GM19035 (cell line): ENCODE results near the gene PKM.
"Not testable (repeated sequence)": the region's sequence is repeated elsewhere in the genome, so short reads cannot be mapped to it uniquely, and the experiment has no call there.

Experiments used
- ATAC-seq: cut with Tn5 transposase; IDR thresholded peaks from one replicate; pipeline ENCODE4 v1.9.1; 2021; ENCODE audit not compliant: unreplicated experiment

PKM gene

GRCh38 chr15:72179950-72180581 lies 50.9 kb downstream of the PKM start:
- ATAC-seq: no peak

DNA sequence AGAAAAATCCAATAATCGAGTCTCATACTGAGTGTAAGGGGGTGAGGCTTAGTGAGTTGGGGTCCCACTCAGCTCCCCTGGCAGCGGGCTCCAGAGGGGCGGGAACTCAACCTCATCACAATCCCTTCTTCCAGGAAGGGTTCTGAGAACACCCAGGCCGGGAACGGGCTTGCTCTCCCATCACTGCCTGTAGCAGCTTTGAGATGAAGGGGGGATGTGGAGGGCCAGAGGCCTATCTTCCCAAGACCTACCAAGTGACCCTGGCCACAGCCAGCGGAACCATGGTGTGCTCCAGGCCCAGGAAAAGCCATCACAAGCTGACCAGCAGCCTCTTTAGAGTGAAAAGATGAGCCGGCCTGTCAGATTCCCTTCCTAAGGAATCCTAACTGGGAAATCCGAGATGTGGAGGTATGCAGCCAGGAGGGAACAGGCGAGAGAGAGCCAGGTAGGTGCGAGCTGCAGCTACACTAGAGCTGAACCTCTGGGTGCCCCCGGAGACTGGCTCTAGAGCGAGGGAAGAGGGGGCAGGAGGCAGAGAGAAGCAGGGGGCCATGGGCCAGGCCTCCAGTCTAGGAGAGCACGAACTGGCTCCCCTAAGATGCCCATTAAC lies 51.9 kb downstream of the PKM start:
- no peak for ATAC-seq

GRCh38 chr15:72176743-72177142 lies 54.2 kb downstream of the PKM start:
- no peak for ATAC-seq

DNA sequence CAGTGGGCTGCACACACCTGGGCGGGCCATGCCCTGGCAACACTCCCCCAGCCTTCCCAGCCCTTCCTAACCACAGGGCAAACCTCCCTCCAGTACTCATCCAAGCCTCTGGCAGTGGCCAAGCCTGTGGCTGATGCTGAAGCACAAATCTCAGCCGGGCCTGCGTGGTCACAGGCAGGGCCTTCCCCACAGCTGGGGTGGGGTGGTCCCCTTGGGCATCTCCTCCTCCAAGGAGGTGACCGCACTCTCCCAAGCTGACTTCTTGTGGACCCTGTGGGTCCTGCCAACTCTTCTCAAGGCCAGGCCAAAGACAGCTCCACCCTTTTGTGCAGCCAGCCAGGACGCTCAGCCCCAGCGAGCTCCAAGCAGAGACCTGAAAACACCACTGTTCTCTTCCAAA lies 54.8 kb downstream of the PKM start:
- no peak for ATAC-seq

GRCh38 chr15:72175186-72176044 lies 55.6 kb downstream of the PKM start:
- no peak for ATAC-seq

GRCh38 chr15:72174551-72175165 lies 56.3 kb downstream of the PKM start:
- ATAC-seq: no peak

- no peak for ATAC-seq
Measured at GRCh38 chr15:72173864-72174550, 57.0 kb downstream of the PKM start.

DNA sequence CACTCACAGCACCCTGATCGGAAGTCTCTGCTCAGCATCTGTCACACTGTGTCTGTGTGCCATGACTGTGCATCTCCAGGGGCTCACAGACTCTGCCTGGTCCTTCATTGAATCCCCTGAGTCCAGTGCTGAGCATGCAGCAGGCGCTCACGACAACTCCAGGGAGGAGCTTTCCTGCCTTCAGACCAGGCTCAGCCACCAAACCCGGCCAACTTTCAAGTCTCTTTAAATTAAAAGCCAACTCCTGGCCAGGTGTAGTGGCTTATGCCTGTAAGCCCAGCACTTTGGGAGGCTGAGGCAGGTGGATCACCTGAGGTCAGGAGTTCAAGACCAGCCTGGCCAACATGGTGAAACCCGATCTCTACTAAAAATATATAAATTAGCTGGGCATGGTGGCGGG lies 57.6 kb downstream of the PKM start:
- ATAC-seq: no peak

DNA sequence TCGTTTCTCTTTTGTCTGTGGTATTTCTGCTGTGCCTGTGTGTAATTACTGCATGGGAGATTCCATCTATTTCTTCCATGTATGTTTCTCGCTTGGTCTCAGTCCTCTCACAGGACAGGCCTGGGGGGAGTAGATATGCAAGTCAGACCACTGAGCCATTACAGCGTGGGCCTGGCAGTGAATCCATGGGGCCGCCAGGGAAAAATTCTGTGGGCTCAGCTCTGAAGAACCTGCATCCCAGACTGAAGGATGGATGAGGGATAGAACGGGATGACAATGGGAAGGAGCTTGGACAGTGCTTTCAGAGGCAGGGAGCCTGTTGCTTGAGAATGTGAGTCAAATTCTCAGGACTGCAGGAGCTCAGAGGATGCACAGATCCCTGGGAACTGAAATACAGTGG lies 58.2 kb downstream of the PKM start:
- ATAC-seq: no peak

DNA sequence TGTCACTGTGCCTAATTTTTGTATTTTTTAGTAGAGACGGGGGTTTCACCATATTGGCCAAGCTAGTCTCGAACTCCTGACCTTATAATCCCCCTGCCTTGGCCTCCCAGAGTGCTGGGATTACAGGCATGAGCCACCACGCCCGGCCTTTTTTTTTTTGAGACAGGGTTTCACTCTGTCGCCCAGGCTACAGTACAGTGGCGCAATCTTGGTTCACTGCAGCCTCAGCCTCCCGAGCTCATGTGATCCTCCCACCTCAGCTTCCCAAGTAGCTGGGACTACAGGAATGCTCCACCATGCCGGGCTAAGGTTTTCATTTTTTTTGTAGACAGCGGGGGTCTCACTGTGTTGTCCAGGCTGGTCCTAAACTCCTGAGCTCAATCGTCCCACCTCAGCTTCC lies 59.0 kb downstream of the PKM start:
- ATAC-seq: not testable (repeated sequence)

GRCh38 chr15:72170691-72171090 lies 60.3 kb downstream of the PKM start:
- no peak for ATAC-seq

DNA sequence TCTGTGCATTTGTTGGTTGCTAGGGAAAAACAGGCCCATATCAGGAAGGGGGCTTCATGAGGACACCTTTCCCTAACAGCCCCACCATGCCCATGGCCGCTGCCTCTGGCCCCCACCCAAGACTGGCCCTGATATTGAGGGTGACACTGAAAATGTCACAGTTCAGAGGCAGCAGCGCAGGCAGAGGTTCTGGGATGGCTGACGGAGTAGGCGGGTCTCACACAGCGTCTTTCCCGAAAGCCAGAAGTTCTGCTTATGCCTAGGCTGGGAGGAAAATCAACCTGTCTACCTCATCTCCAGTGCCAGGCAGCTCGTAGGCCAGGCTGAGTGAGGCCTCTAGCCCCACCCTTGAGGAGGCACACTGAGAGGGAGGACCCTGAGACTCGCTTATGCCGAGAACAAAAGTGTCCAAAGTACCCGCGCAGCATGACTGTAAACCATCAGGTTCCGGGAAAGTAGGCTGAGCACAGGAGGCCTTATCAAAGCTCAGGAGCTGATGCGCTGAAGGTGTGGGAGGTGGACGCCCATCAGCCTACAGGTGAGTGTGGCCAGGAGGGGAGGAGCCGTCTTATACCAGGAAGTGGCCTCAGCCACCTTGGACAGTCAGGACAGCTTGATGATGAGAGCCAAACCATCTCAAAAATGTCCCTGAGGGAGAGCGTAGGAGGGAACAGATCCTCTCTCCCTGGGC lies 60.9 kb downstream of the PKM start:
- no peak for ATAC-seq

- ATAC-seq: no peak
Measured at GRCh38 chr15:72169236-72169920, 61.6 kb downstream of the PKM start.

GRCh38 chr15:72168808-72169190 lies 62.2 kb downstream of the PKM start:
- no peak for ATAC-seq

- ATAC-seq: no peak
Measured at GRCh38 chr15:72168131-72168807, 62.7 kb downstream of the PKM start.

DNA sequence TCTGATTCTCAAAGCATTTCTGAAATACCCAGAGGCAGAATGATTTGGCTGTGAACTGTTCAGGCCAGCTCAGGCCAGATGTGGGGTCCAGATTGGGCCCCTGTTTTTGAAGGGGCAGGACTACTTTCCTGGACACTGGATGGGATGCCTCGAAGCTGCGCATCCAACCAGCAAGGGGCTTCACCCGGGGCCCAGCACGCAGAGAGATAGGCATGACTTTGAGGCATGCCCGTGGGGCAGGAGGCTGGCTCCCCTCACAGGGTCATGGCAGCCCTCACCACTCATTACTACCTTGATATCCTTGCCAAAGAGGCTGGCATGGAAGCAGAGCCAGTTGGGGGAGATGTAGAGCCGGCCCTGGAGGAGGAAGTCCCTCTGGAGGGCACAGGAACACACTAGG lies 63.5 kb downstream of the PKM start:
- no peak for ATAC-seq

DNA sequence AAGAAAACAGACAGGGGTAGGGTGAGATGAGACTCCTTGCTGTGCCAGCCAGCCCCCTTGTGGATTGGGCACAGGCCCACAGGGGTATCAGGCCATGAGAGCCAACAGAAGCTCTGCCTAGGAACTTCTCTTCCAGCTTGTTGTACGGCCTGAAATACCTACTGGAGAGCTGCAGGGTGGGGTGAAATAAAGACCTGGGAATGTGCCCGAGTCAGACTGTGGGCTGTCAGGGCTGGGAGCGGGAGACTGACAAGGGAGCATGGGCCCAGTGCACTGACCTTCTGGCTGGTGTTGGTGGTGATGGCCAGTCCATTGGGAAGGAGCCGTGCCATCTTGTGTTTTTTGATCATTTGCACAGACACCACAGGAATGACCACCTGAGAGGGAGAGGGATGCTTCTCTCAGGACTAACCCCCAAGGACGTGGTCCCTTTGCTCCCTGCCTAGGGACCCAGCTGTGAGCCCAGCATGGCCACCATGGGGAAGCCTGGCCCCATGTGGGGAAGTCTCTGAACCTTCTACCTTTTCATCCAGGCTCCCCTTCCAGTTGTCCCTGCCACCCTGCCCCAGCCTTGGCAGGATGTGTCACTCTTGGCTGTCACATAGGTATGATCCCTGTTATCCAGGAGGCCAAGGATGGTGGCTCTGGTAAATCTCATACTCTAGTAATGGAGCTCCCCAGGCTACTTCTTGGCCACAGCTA lies 64.1 kb downstream of the PKM start:
- no peak for ATAC-seq

GRCh38 chr15:72163719-72164118 lies 67.3 kb downstream of the PKM start:
- ATAC-seq: no peak

GRCh38 chr15:72162569-72162968 lies 68.4 kb downstream of the PKM start:
- no peak for ATAC-seq
